Cardiac fibroblast (primary cell): ENCODE results near the gene JOSD1.

Experiments
- DNase-seq, 2 donors: peaks; one replicate each; pipeline versions ENCODE4 v3.0.0 to v3.0.0-alpha.2; 2010; ENCODE audit warnings: low read depth in 2 of 2
- H3K4me3 ChIP-seq, 2 donors: replicated peaks in 1 of 2; 1 replicate in 1 of 2; 2 replicates in 1 of 2; pipeline ENCODE4 v1.5.1; 2011; ENCODE audit warnings: low read depth in 2 of 2, low read length in 2 of 2, mild to moderate bottlenecking in 2 of 2, moderate library complexity in 1 of 2
- TF ChIP-seq, protein P1 (sequence below): IDR thresholded peaks from one replicate; pipeline ENCODE4 v1.5.1; 2011; ENCODE audit warnings: low read depth, mild to moderate bottlenecking, low read length, inconsistent platforms

Gene JOSD1

DNA sequence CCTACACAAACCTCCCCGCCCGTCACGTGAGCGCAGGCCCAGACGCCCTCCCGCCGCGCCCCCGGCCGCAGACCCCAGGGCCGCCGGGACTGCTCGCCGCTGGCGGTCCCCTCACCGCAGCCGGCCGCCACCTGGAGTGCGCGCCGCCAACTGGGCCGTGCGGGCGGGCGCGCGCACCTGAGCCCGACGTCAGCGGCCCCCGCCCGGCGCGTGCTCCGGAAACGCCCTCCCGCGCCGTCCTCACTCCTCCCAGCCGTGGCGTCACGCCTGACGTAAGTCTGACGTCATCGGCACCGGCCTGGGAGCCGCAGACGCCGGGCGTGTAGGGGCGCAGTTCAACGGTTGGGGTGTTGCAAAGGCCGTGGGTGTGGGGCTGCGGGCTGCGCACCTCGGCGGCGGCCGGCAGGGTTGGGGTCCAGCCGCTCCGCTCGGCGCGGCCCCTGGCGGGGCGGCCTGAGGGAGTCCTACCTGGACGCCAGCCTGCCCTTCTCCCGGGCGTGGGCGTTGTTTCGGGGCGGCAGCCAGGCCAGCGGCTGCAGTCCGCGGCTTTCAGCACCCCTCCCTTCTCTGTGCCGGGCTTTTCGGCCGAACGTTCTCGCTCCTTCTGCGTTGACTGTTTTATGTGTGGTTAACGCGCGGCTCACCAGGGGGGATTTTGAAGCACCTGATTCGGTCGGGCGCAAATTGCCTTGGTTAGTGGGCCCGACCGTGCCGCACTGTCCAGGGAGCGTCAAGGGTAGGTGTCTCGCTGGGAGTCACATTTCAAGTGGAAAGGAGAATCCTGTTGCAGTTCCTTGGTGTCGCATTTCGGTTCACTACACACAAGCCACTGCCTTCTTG is at the start of gene JOSD1:
JOSD1 (minus strand) TSS at position 155 of the 840 bp plus-strand sequence. CDS start 956 bp downstream, outside the sequence.
- H3K4me3 ChIP-seq = peak within 1 kb of the TSS; percentile 65 to 80
- TF ChIP-seq, protein P1, sequence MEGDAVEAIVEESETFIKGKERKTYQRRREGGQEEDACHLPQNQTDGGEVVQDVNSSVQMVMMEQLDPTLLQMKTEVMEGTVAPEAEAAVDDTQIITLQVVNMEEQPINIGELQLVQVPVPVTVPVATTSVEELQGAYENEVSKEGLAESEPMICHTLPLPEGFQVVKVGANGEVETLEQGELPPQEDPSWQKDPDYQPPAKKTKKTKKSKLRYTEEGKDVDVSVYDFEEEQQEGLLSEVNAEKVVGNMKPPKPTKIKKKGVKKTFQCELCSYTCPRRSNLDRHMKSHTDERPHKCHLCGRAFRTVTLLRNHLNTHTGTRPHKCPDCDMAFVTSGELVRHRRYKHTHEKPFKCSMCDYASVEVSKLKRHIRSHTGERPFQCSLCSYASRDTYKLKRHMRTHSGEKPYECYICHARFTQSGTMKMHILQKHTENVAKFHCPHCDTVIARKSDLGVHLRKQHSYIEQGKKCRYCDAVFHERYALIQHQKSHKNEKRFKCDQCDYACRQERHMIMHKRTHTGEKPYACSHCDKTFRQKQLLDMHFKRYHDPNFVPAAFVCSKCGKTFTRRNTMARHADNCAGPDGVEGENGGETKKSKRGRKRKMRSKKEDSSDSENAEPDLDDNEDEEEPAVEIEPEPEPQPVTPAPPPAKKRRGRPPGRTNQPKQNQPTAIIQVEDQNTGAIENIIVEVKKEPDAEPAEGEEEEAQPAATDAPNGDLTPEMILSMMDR = no peak
- peak; percentile 93 to 98 for DNase-seq

DNA sequence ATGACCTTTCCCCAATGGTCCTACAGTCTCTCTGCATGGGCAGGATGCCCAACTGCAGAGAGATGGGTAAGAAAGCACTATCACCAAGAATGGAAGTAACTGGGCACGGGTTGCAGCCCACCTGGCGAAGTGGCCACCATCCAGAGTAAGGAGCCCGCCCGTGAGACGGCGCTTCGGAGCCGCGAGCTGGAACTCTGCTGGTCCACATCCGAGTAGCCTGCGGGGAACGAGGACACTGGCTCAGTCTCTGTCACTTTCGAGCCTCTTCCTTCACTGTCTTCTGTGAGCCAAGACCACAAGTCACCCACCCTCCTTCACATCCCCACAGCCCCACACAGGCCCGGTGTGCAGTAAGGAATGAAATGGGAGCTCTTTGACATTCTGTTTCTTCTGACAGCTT is 49.4 kb upstream of the JOSD1 start:
- no peak overlapping the region for H3K4me3 ChIP-seq
- TF ChIP-seq, protein P1 = no peak
- no peak for DNase-seq

DNA sequence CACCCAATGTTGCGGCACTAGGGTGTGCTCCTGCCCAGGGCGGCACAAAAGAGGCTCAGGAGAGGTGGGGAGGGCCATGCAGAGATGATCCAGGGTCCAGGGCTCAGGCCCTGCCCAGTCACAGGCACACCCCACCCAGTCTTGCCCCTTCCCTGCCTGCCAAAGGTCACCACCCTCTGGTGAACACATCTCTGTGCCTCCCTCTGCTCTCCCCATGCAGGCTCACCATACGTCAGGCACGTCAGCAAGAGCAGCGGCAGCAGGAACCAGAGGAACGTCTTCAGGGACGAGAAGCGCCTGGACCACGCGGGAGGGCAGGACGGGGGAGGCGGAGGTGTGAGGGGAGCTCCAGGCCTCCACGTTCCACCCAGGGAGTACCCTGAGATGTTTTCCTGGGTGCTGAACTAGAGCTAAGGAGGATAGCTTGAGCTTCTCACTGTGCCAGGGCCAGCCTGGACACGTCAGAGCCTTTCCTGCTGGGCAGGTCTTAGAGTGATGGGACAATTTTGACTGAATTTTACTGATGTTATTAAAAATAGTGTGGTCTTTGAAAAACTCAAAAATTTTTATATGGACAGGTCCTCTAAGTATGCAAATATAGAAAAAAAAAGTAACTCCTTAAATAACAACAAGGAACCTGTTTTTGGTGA is 47.9 kb upstream of the JOSD1 start:
- no peak for DNase-seq
- H3K4me3 ChIP-seq = no peak overlapping the region
- TF ChIP-seq, protein P1 = no peak

DNA sequence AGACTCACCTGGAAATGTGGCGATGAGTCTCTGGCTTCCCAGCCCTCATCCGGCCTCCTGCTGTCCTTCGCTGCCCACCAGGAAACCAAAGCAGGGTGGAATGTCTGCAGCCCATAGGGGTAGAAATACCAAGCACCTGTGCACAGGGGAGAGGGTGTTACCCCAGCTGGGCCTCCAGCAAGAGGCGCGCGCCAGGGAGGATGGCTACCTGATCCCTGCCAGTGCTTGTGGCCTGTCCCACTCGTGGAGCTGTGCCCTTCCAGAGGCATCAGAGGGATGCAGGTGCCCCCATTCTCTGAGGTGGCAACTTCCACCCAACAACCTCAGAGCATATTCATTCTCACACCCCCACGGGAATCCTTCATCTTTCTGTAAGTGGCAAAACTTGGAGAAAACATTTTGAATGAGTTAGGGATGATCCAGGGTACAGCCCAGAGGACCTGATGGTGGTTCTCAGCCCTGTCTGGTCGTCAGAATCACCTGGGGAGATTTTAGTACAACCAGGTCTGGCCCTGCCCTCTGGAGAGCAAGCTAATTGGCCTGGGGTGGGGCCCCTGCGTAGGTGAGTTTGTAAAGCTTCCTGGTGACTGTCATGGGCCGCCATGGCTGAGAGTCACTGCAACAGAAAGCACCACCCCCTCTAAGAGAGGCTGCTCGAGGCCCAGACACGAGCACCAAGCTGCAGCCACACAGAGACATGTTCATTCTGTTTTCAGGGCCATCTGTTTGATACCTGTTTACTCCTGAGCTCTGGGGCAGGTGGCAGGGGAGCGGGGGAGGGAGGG is 45.1 kb upstream of the JOSD1 start:
- H3K4me3 ChIP-seq = no peak overlapping the region
- no peak for DNase-seq
- TF ChIP-seq, protein P1 = no peak

DNA sequence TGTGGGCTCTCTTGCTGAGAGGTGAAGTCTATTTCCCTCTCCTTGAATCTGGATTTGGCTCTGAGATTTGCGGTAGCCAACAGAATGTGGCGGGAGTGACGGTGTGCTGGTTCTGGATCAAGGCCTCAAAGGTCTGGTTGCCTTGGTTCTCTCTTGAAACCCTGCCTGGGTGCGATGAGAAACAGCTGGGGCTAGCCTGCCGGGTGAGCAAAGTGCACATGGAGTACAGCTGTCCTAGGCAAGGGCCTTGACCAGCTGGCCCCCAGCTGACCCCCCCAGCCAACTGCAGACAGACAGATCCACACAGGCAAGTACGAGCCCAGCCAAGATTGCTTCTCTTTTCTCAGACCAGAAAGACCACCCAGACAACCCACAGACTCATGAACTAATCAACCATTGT is 44.2 kb upstream of the JOSD1 start:
- TF ChIP-seq, protein P1 = no peak
- no peak overlapping the region for H3K4me3 ChIP-seq
- no peak for DNase-seq

DNA sequence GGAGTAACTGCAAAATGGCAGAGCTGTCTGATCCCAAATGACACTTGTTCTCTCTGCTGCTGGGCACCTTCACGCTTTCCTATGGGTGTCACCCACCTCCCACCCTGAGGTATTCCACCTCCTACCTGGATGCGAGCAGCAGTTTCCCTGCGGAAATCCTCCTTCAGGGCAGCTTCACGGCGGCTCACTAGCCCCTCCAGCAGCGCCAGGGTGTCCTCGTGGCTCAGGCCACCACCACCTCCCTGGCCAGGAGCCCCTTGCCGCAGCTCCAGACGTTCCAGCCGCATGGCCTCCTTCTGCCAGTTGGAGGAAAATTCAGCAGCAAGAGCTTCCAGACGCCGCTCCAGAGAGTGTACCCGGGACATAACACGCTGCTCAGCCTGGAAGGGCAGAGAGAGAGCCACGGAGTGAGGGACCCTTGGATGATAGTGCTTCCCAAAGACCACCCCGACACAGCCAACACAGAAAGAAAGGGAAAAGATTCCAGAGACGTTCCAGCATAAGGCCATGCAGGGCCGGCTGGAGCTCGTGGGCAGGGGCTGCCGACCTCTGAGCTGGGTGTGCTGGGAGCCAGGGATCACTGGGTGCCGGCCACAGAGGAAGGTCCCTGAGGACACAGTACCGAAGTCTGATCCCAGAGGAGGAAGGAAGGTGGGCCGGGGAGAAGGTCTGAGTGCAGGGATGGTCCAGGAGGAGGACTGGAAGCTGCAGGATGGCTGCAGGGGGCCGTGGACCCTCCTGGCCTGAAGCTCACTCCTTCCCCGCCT is 41.6 kb upstream of the JOSD1 start:
- no peak overlapping the region for H3K4me3 ChIP-seq
- DNase-seq = no peak
- TF ChIP-seq, protein P1 = no peak
